ENCODE measurements around the gene SLC35F6.

The SLC35F6 gene, protein sequence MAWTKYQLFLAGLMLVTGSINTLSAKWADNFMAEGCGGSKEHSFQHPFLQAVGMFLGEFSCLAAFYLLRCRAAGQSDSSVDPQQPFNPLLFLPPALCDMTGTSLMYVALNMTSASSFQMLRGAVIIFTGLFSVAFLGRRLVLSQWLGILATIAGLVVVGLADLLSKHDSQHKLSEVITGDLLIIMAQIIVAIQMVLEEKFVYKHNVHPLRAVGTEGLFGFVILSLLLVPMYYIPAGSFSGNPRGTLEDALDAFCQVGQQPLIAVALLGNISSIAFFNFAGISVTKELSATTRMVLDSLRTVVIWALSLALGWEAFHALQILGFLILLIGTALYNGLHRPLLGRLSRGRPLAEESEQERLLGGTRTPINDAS

DNA sequence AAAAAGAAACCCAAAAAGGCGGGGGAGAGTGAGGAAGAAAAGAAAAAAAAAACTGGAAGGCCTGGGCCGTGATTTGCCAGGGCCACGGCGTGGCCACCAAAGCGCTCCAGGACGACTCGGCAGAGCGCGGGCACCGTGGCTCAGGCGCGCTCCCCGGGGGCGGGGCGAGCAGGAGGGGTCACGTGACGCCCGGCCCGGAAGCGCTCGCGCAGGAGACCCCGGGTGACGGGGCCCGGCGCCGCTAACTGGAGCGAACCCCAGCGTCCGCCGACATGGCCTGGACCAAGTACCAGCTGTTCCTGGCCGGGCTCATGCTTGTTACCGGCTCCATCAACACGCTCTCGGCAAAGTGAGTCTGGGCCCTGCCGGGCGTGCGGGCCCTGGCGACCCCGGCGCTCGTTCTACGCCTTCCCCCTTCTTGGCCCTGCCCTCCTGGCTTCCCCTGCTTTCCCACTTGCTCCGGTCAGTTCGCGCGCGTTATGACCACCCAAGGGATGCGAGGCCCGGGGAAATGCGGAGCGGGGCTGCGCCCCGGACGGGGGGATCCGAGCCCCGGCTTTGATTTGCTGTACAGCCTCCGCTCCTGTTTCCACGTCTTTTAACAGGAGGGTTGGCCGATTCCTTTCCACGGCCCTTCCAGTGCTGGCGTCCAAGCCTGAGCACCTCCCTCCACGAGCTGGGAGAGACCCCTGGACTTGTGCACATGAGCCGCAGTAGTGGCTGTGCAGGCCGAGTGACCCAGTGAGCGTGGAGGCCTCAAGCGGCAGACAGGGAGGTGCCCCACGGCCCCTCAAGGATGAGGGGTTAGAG, at the start of gene SLC35F6:
Gene SLC35F6, plus strand, starts transcription at position 207 of the 810 bp plus-strand sequence. Its CDS starts 66 bp downstream, at position 273.
- peak; percentile 71 for DNase-seq

DNA sequence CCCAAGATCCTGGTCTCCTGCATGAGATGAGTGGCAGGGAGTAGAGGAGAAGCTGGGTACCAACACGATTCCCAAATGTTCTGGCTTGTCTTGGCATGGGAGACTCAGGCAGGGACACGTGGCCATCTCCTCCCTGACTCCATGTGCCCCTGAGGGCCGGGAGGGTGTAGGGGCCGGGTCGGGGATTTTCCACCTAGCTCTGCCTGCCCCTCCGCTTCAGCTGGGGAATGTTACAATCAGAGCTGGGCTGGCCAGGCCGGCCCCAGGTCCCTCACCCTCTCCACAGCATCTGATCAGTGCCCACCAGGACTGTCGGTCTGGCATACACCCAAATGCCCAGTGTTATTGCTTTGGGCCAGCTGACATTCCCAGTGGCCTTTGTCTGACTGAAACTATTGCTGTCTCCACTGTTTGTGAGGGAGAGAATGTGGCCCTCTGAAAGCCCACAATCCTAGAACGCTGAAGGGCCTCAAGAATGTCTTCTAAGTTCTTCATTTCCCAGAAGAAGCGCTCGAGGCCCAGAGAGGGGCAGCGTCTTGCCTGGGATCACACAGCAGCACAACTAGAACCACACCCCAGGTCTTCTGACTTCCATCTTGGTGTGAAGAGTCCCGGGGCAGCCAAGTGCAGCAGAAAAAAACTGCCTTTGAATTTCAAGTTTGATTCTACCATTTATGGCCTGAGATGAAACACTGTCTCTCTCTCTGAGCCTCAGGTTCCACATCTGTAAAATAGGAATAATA, 48.4 kb upstream of the SLC35F6 start:
- no peak for DNase-seq

DNA sequence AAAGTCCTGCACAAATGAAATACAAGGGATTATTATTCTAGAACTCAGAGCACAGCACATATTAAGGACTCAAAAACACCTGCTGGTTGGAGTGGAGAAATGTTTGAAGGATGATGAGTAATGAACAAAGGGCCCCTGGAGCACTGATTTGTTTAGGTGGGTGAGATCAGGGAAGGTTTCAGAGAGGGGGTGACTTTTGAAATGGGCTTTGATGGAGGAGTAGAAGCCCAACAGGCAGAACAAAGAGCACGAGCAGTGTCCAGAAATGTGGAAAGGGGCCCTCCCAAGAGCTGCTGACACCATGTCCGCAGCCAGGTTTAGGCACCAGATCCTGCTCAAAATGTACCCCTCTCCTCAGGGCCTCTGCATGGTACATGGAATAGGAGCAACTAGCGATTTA, 47.7 kb upstream of the SLC35F6 start:
- no peak for DNase-seq

DNA sequence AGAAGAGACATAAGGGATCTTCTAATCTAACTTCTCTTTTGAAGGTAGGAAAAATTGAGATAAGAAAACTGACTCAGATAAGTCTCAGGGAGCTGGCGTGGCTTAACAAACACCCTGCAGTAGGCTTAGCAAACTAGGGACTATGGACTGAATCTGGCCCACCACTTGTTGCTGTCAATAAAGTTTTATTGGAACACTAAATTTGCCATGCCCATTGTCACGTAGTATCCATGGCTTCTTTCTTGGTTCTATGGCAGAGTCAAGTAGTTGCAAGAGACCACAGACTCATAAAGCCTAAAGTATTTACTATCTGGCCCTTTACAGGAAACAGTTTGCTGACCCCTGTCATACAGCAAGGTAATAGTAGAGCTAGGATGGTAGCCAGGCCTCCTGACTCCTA, 47.3 kb upstream of the SLC35F6 start:
- DNase-seq = no peak

DNA sequence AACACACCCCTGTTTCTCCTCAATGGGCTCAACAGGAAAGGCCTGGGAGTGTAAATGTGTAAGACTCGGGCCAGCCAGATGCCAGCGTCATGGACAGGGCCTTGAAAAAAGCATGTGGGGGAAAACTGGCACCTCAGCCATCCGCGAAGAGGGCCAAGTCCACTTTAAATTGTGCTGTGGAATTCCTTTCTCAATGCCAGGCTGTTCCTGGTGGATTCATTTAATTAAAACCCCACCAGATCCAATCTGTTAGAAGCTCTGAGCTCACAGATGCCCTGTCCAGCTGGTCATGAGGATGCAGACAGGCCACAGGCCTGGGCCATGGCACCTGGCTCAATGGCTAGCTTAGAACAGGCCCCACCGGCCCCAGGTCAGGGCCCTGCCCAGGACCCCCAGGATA, 46.7 kb upstream of the SLC35F6 start:
- DNase-seq = no peak

DNA sequence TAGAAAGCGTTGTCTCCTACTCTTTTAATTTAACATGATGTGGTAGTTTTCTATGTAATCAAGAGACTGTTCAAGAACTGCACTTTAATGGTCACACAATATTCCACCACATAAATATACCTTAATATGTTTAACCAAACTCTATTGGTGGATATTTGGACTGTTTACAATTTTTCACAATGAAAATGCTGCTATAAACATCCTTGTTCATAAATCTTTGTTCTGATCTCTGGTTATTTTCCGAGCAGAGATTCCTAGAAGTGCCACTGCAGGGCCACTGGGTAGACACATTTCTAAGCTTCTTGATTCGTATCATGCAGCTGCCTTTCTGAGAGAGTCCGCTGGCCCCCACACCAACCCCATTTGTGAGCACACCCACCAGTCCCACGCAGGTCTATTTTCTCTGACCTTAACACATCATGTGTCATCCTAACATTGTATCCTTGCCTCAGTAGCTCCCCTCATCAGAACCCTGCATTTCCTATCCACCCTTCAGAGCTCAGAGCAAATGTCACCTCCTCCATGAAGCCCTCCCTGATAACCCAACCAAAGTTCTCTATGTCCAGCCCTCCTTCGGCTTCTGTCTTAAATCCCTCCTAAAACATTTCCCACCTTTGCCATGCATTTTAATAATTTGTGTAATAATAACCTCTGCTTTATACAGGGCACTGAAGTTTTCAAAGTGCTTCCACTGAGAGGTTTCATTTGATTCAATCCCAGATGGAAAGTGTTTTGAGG, 45.0 kb upstream of the SLC35F6 start:
- no peak for DNase-seq

DNA sequence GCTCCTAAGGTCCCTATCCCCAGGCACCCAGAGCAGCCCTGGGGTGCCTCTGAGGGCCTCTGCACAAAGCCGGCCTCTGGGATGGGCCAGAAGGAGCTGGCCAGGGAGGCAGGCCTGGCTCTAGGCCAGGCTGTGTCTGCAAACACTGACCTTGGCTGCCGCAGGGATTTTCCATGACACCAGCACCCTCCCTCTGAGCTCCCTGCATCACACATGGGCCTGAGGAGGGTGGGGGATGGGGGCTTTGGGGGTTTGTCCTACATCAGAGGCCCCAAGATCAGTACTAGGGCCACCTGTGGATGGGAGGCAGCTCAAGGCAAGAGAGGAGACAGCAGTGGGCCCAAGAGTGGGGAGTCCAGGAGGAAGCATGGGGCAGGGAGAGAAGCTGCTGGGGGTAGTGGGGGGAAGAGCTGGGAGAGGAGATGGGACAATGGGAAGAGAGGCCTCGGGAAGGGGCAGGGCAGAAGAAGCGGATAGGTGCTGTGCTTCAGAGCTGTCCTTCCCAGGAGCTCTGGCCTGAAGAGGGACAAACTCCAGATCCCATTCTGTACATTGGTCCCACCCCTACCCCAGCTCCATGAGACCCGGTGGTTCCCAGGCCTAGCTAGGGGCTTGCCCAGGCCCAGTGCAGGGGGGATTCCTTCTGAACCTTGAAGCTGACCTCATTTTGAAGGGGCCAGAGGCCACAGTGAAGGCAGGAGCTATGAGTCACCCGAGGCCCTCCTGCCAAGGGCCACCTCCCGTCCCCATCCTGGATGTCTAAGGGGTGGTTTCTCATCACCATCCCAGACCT, 43.6 kb upstream of the SLC35F6 start:
- DNase-seq = peak; percentile 70

DNA sequence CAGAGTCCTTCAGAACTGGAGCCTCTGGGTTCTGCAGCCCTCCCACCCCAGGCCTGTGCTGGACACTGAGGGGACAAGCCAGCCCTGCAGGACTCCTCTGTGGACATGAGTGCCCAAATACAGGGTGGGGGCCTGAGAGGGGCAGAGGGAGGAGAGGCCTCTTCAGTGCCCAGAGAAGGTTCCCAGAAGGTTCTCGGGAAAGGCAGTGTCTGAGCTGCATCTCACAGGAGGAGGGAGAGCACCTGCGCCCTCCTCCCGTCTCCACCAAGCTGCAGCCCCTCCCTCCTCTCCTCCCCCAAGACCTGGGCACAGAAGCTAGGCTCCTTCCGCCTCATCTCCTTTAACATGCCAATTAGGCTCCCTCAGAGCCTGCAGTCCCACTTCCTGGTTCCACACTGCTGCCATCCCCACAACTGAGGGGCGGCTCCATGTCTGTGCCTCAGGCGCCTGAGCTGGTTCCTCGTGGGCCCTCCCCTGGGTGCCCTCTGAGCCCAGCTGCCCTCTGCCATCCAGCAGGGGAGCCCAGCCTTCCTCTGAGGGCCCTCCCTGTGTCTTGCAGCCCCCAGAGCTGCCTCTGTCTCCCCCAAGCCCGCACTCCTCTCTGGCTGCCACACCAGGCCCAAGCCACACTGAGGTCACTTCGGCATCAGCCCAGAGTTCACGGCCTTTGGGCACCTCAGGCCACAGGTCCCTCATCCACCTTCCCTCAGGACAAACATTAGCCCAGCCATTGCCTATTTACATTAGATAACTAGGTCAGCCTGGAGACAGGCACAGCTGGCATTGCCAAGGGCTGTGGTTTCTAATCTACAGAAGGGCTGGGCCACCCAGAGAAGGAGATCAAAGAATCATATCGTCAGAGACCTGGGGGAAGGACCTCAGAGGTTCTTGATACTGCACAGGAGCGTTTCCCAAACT, 42.7 kb upstream of the SLC35F6 start:
- DNase-seq = peak; percentile 61

DNA sequence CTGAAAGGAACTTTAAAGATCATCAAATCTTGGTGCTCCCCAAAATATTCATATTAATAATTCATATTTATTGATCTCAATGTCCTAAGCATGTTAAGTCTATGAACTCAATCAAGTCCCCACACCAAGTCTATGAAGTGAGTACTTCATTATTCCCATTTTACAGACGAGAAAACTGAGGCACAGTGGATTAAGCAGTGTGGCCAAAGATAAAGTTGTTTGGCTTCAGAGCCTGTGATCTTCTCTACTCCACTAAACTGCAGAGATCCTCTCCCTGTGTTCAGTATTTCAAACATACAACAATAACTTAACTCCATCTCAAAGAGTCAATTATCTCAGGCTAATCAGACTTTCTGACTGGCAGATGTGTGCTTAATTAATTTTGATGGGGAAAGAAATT, 41.8 kb upstream of the SLC35F6 start:
- no peak for DNase-seq

DNA sequence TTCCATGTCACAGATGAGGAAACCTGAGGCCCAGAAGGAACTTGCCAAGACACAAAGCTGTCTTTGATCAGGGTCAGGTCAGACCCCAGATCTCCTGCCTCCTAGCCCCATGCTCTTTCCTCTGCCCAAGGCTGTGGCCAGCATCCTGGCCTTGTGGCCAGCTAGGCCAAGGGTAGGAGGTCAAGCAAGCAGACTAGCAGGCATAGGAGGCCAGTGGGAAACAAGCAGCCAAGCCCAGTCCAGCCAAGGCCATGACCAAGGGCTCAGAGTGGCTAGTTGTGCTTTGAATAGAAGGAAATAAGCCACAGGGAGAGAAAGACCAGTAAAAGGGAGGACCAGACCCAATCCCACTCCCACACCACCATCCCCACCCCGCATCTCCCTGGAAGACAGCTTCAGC, 41.2 kb upstream of the SLC35F6 start:
- DNase-seq = no peak

DNA sequence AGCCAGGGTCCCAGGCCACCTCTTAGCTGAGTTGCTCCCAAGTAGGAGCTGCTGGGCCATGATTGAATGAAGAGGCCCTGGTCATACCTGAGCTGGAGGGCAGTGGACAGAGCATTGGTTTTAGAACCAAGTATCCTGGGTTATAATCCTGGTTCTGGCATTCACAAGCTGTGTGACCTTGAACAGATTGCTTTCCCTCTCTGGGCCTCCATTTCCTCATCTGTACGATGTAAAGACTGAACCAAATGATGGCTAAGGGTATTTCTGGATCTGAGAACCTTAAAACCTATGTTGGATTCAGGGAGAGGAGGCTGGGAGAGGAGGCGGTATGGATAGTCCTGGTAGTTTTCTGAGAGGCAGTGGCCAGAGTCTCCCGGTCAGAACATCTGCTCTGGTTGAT, 40.6 kb upstream of the SLC35F6 start:
- DNase-seq = no peak

DNA sequence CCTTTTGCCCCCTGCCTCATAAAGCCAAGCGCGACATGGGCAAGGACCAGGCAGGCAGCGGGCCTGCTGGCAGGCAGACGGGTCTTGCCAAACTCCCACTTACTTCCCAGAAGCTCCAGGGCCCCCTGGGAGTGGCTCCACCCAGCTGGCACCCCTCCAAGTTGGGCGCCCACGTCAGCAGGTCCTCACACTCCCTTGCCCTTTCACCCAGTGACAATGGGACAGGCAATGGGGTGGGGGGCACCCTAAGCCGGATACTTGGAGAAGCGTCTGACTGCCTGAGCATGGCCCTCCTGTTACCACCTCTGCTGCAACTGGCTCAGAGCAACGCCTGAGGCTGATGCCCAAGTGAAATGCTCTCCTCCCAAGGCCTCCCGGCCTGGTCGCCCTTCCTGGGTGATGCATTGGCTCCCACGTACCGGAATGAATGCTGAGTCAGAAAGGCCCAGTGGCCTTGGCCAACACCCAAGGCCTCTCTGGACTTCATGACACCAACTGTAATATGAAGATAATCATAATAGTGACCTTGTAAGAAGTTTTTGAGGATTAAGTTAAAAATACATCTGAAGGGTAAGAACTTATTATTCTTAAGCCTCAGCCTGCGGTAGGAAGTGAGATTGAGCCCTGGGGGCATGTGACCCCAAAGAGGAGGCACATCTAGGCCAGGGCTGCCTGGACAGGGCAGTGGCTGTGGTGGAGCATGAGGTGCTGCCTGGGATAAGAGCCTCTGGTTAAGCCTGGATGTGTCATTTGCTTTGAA, 39.9 kb upstream of the SLC35F6 start:
- no peak for DNase-seq

DNA sequence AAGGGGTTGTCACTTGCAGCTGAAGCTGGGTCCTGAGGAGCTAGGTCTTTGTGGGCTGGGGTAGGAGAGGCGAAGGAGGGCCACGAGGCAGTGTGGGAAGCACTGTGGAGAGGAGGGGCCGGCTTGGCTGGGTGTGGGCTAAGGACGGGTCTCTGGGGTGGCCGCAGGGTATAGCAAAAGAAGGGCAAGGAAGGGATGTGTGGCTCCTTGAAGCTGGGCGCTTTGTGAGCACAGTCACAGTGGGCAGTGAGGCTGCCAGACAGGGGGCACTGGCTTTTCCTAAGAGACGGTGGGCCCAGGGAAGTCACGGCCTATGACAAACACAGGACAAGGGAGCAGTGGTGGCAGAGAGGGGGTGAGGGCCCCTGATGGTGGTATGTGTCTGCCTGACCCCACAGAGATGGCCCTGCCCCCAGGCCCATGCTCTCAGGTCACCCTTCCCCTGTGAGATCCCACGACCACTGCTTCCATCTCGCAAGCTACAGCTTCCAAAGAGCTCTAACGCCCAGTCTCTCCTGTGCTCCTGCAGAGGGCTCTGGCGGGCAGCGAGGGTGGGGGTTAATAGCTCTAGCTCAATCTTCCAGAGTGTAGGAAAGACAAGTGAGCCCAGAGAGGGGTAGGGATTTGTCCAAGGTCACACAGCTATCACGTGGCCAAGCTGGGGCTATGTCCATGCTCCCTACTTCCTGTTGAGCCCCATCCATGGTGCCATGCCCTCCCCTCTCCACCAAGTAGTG, 39.1 kb upstream of the SLC35F6 start:
- DNase-seq = no peak

DNA sequence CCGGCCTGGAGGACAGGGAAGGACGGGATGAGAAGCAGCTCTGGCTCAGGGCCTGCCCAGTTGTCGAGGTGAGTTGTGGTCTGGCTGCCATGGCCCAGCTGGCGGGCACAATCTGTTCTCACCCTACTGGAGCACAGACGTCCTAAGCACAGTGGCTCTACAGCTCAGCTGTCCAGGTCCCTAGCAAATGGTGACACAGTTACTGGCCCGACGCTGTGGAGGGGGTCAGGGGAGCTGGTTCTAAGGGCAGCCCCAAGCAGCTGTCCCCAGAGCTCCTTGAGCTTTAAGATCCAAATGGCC, 38.6 kb upstream of the SLC35F6 start:
- no peak for DNase-seq

DNA sequence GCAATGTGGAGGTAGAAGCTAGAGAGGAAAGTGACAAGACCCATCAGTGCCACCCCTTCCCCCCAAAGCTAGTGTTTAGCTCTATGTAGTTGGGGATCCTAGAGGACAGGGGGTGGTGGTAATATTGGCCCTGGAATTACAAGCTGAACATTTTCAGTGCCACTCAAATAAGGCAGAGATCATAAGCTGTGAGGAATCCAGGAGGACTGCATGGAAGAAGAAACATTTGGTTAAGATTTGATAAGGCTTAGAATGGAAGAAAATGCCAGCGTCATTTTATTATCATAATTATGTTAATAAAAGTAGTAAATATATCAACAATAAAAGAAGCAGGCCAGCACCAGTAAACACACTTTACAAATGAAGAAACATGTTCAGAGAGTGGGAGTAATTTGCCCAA, 37.9 kb upstream of the SLC35F6 start:
- no peak for DNase-seq

DNA sequence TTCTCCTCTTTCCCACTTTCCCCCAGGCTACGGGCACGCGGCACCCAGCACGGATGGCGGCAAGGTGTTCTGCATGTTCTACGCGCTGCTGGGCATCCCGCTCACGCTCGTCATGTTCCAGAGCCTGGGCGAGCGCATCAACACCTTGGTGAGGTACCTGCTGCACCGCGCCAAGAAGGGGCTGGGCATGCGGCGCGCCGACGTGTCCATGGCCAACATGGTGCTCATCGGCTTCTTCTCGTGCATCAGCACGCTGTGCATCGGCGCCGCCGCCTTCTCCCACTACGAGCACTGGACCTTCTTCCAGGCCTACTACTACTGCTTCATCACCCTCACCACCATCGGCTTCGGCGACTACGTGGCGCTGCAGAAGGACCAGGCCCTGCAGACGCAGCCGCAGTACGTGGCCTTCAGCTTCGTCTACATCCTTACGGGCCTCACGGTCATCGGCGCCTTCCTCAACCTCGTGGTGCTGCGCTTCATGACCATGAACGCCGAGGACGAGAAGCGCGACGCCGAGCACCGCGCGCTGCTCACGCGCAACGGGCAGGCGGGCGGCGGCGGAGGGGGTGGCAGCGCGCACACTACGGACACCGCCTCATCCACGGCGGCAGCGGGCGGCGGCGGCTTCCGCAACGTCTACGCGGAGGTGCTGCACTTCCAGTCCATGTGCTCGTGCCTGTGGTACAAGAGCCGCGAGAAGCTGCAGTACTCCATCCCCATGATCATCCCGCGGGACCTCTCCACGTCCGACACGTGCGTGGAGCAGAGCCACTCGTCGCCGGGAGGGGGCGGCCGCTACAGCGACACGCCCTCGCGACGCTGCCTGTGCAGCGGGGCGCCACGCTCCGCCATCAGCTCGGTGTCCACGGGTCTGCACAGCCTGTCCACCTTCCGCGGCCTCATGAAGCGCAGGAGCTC, 36.2 kb upstream of the SLC35F6 start:
- DNase-seq = no peak

DNA sequence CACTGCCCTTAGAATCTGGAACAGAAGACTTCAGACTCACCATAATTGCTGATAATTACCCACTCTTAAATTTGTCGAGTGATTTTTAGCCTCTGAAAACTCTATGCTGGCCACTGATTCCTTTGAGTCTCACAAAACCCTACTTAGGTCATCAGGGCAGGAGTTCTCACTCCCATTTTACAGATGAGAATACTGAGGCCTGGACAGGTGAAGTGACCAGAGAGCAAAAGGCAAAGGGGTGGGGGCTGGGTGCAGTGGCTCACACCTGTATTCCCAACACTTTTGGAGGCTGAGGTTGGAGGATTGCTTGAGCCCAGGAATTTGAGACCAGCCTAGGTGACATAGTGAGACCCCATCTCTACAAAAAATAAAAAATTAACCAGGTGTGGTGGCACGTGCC, 34.8 kb upstream of the SLC35F6 start:
- no peak for DNase-seq

DNA sequence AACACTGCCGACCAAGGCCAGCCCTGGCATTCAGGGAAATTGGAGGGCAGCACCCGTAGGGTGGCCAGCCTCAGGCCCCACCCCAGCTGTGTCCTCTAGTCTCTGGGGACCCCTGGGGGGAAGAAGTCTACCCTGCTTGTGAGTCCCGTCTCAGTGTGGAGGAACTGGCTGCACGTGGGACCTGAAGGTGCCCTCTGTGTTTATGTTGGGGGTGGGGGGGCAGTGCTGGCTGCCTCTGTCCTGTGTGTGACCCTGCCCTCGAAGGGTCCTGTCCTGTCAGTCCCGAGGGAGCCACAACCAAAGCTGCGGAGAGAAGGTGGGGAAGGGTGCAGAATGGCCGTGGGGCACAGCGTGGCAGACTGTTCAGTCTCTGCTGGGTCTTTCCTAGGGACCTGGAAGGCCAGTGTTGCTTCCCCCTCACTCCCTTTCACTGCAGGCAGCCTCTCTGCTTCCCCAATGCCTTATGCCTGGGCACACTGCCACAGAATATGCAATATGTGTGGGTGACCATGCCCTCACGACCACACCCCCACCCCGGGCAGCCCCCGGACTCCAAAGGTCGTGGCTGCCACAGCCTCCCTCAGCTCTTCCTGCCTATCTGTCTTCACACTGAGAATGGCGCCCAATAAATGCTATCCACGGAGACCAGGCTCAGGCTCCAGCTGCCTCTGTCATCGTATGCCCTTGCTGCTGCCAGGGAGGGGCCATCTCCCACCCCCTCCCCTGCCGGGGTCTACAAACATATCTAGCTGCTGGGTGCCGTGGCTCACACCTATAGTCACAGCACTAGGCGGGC, 33.3 kb upstream of the SLC35F6 start:
- no peak for DNase-seq
